Measurements from ENCODE around the gene DOK5.
"Not testable (repeated sequence)": the region's sequence is repeated elsewhere in the genome, so short reads cannot be mapped to it uniquely, and the experiment has no call there.

DOK5 gene

GRCh38 chr20:54472607-54473006 is 2.8 kb upstream of the DOK5 start:
- no peak for DNase-seq

GRCh38 chr20:54473340-54473739 is 2.1 kb upstream of the DOK5 start:
- no peak for DNase-seq

GRCh38 chr20:54474046-54474445 is 1.3 kb upstream of the DOK5 start:
- no peak for DNase-seq

- no peak for DNase-seq
These were observed 527 bp upstream of the DOK5 start for GRCh38 chr20:54474866-54475265.

GRCh38 chr20:54476169-54477009 is 996 bp downstream of the DOK5 start:
- DNase-seq: no peak

- no peak for DNase-seq
These were observed 2.0 kb downstream of the DOK5 start for GRCh38 chr20:54477191-54477955.

- DNase-seq: no peak
These were observed 3.9 kb downstream of the DOK5 start for GRCh38 chr20:54479138-54479906.

GRCh38 chr20:54479937-54480336 is 4.5 kb downstream of the DOK5 start:
- DNase-seq: not testable (repeated sequence)

- DNase-seq: no peak
These were observed 6.0 kb downstream of the DOK5 start for GRCh38 chr20:54481442-54481841.

- DNase-seq: no peak
These were observed 10.2 kb downstream of the DOK5 start for GRCh38 chr20:54485631-54486030.

- DNase-seq: no peak
These were observed 11.2 kb downstream of the DOK5 start for GRCh38 chr20:54486585-54486984.

- no peak for DNase-seq
These were observed 13.0 kb downstream of the DOK5 start for GRCh38 chr20:54488442-54488841.

GRCh38 chr20:54491506-54491905 is 16.1 kb downstream of the DOK5 start:
- DNase-seq: no peak

- no peak for DNase-seq
These were observed 19.1 kb downstream of the DOK5 start for GRCh38 chr20:54494303-54495006.

GRCh38 chr20:54497931-54498718 is 22.7 kb downstream of the DOK5 start:
- DNase-seq: no peak

- no peak for DNase-seq
These were observed 23.7 kb downstream of the DOK5 start for GRCh38 chr20:54499111-54499510.

- DNase-seq: no peak
These were observed 26.8 kb downstream of the DOK5 start for GRCh38 chr20:54502179-54502578.

GRCh38 chr20:54506643-54507042 is 31.2 kb downstream of the DOK5 start:
- no peak for DNase-seq

GRCh38 chr20:54510541-54511129 is 35.2 kb downstream of the DOK5 start:
- DNase-seq: no peak

- no peak for DNase-seq
These were observed 37.3 kb downstream of the DOK5 start for GRCh38 chr20:54512694-54513093.

GRCh38 chr20:54514028-54514607 is 38.7 kb downstream of the DOK5 start:
- no peak for DNase-seq
